Gastrocnemius medialis (tissue), 4 donors: Measurements from ENCODE around the gene STK17A. TPM values are rescaled to one million over a fixed set of nuclear protein-coding genes. Genes with fewer than 3 reads are reported as not detected.
"Not testable (repeated sequence)": the region's sequence is repeated elsewhere in the genome, so short reads cannot be mapped to it uniquely, and the experiment has no call there.

Experiments used
- ATAC-seq, 2 donors: fragments of 150-250 bp; one replicate each; pipeline ENCODE4 v1.9.1; 2016
- DNase-seq, 2 donors: peaks; one replicate each; pipeline ENCODE4 v3.0.0-alpha.2; 2019
- H3K27ac ChIP-seq, 4 donors: fragments of 200-600 bp; sonication (generic); 1 replicate in 1 of 4; 2 replicates in 3 of 4; pipeline ENCODE4 v1.5.1; 2016 to 2018; ENCODE audit warnings: mild to moderate bottlenecking in 2 of 4, moderate library complexity in 1 of 4
- H3K27me3 ChIP-seq, 3 donors: fragments of 200-600 bp; sonication (generic) in 2 of 3; 1 replicate in 1 of 3; 2 replicates in 2 of 3; pipeline versions ENCODE4 v1.5.1 to v1.6.0; 2016 to 2019; ENCODE audit warnings: mild to moderate bottlenecking in 1 of 3, moderate library complexity in 1 of 3
- H3K36me3 ChIP-seq, 2 donors: fragments of 200-600 bp; sonication (generic) in 1 of 2; one replicate each; pipeline ENCODE4 v1.5.1; 2017 to 2018
- H3K4me1 ChIP-seq, 2 donors: fragments of 200-600 bp; sonication (generic) in 1 of 2; one replicate each; pipeline ENCODE4 v1.5.1; 2016 to 2017; ENCODE audit warnings: mild to moderate bottlenecking in 2 of 2
- H3K4me3 ChIP-seq, 4 donors: fragments of 200-600 bp; sonication (generic) in 3 of 4; 1 replicate in 1 of 4; 2 replicates in 3 of 4; pipeline ENCODE4 v1.5.1; 2016 to 2019; ENCODE audit warnings: mild to moderate bottlenecking in 2 of 4
- H3K9me3 ChIP-seq, 3 donors: fragments of 200-600 bp; sonication (generic) in 2 of 3; 1 replicate in 1 of 3; 2 replicates in 2 of 3; pipeline ENCODE4 v1.5.1; 2016 to 2019
- CTCF ChIP-seq, 5 experiments: fragments of 450-650 bp in 3 of 5; fragments of 200-600 bp in 2 of 5; sonication (generic) in 2 of 5; IDR thresholded peaks in 4 of 5; conservative IDR thresholded peaks in 1 of 5; 1 replicate in 4 of 5; 2 replicates in 1 of 5; pipeline ENCODE4 v1.5.1; 2016 to 2019; ENCODE audit warnings: antibody characterized with exemption in 5 of 5, mild to moderate bottlenecking in 3 of 5, moderate library complexity in 3 of 5
- POLR2A ChIP-seq, 2 donors: fragments of 450-650 bp; IDR thresholded peaks; one replicate each; pipeline ENCODE4 v1.6.1; 2017; ENCODE audit warnings: antibody characterized with exemption in 2 of 2, mild to moderate bottlenecking in 2 of 2, moderate library complexity in 2 of 2
- in situ Hi-C, 4 donors: fragments of 200-750 bp; cut with MboI; loops; one replicate each; pipeline versions ENCODE4 v1.15.0 to v1.8.0; 2017; ENCODE audit warnings: low sequenced_read_pairs in 4 of 4
- intact Hi-C: fragments of 100-400 bp; cut with DNase I; formaldehyde crosslinking; loops from one replicate; pipeline ENCODE4 v1.15.1; 2023; ENCODE audit warnings: low total_unique reads
- total RNA-seq, 4 donors: library from RNA; depleted of rRNA; stranded (reverse); fragments of >200 nt; gene quantifications; one replicate each; pipeline versions ENCODE4 v1.1.0 to v1.2.3, GENCODE V29; 2016

Gene STK17A
- total RNA-seq, 4 donors from 2014 or later, result 19.7 to 22.3 (median 21.4) TPM

- H3K27me3 ChIP-seq, result no peaks in the 10 kb centered on the region
- H3K4me1 ChIP-seq, result no peaks in the 10 kb centered on the region
- no peak overlapping the region for H3K27ac ChIP-seq
- H3K4me3 ChIP-seq, result no peak overlapping the region
- H3K9me3 ChIP-seq, result no peaks in the 10 kb centered on the region
- in situ Hi-C loops, result no loop called here
- intact Hi-C loops, result no loop called here
- DNase-seq (peak; percentile 28 to 37), ATAC-seq (peak; percentile 30 to 51)
- no peaks in the 10 kb centered on the region for H3K36me3 ChIP-seq
- TF ChIP-seq CTCF (IDR thresholded peaks at IDR 0.05 in 4 of 5, conservative IDR thresholded peaks at IDR 0.05 in 1 of 5) (no peak), POLR2A (IDR thresholded peaks at IDR 0.05) (no peak)
Observed at GRCh38 chr7:43572516-43573049, 10.3 kb upstream of the STK17A start.

- H3K4me3 ChIP-seq, in situ Hi-C loops, DNase-seq, intact Hi-C loops, ATAC-seq, H3K27me3 ChIP-seq, H3K36me3 ChIP-seq, H3K4me1 ChIP-seq, H3K9me3 ChIP-seq, H3K27ac ChIP-seq: not testable (repeated sequence)
Observed at GRCh38 chr7:43573832-43574231, 9.1 kb upstream of the STK17A start.

GRCh38 chr7:43575506-43575905 lies 7.4 kb upstream of the STK17A start:
- Histone ChIP-seq H3K4me1 (no peaks in the 10 kb centered on the region), H3K27ac (no peak overlapping the region), H3K36me3 (no peaks in the 10 kb centered on the region), H3K27me3 (no peaks in the 10 kb centered on the region), H3K4me3 (no peak overlapping the region), H3K9me3 (no peaks in the 10 kb centered on the region)
- no peak for TF ChIP-seq POLR2A (IDR thresholded peaks at IDR 0.05)
- TF ChIP-seq CTCF (IDR thresholded peaks at IDR 0.05 in 4 of 5, conservative IDR thresholded peaks at IDR 0.05 in 1 of 5), result no peak
- DNase-seq (no peak), ATAC-seq (no peak)
- in situ Hi-C loops, result loop anchor here in 1 of 4 donors (25.0 kb wide), 1 partner anchor 262 kb away; no protein-coding TSS in a partner anchor
- intact Hi-C loops, result no loop called here

GRCh38 chr7:43576241-43576640 lies 6.7 kb upstream of the STK17A start:
- H3K27me3 ChIP-seq, result no peaks in the 10 kb centered on the region
- H3K4me1 ChIP-seq, result no peaks in the 10 kb centered on the region
- TF ChIP-seq CTCF (IDR thresholded peaks at IDR 0.05 in 4 of 5, conservative IDR thresholded peaks at IDR 0.05 in 1 of 5) (no peak), POLR2A (IDR thresholded peaks at IDR 0.05) (no peak)
- no peak overlapping the region for H3K4me3 ChIP-seq
- no peaks in the 10 kb centered on the region for H3K36me3 ChIP-seq
- DNase-seq (no peak), ATAC-seq (no peak)
- no peaks in the 10 kb centered on the region for H3K9me3 ChIP-seq
- intact Hi-C loops, result no loop called here
- H3K27ac ChIP-seq, result no peak overlapping the region
- in situ Hi-C loops, result loop anchor here in 1 of 4 donors (25.0 kb wide), 1 partner anchor 261 kb away; no protein-coding TSS in a partner anchor

GRCh38 chr7:43577485-43577951 lies 5.4 kb upstream of the STK17A start:
- intact Hi-C loops, result no loop called here
- H3K9me3 ChIP-seq, result no peaks in the 10 kb centered on the region
- in situ Hi-C loops, result loop anchor here in 1 of 4 donors (25.0 kb wide), 1 partner anchor 260 kb away; no protein-coding TSS in a partner anchor
- H3K27ac ChIP-seq, result no peak overlapping the region
- no peaks in the 10 kb centered on the region for H3K36me3 ChIP-seq
- no peaks in the 10 kb centered on the region for H3K27me3 ChIP-seq
- peaks cover 3% of the 10 kb centered on the region in 2 donors for H3K4me1 ChIP-seq
- ATAC-seq (no peak), DNase-seq (no peak)
- H3K4me3 ChIP-seq, result no peak overlapping the region
- TF ChIP-seq POLR2A (IDR thresholded peaks at IDR 0.05), result no peak
